Gastroesophageal sphincter (tissue), 3 donors: ENCODE data around the gene RPS5.

Experiments used
- EP300 ChIP-seq: sonication (generic); formaldehyde crosslinking; IDR thresholded peaks from one replicate; pipeline ENCODE4 v1.6.1; 2017; ENCODE audit warnings: antibody characterized with exemption, mild to moderate bottlenecking
- POLR2A ChIP-seq, 2 donors: fragments of 450-650 bp; IDR thresholded peaks; one replicate each; pipeline ENCODE4 v1.6.1; 2017; ENCODE audit warnings: antibody characterized with exemption in 2 of 2, mild to moderate bottlenecking in 2 of 2, moderate library complexity in 1 of 2
- POLR2AphosphoS5 ChIP-seq: sonication (generic); formaldehyde crosslinking; IDR thresholded peaks from one replicate; pipeline ENCODE4 v1.6.1; 2017; ENCODE audit warnings: antibody characterized with exemption
- TF ChIP-seq, protein P1 (sequence below), 4 experiments: fragments of 200-600 bp in 2 of 4; fragments of 450-650 bp in 2 of 4; sonication (generic) in 1 of 4; IDR thresholded peaks; one replicate each; pipeline ENCODE4 v1.5.1; 2017 to 2019; ENCODE audit warnings: antibody characterized with exemption in 4 of 4, mild to moderate bottlenecking in 2 of 4, moderate library complexity in 2 of 4

DNA sequence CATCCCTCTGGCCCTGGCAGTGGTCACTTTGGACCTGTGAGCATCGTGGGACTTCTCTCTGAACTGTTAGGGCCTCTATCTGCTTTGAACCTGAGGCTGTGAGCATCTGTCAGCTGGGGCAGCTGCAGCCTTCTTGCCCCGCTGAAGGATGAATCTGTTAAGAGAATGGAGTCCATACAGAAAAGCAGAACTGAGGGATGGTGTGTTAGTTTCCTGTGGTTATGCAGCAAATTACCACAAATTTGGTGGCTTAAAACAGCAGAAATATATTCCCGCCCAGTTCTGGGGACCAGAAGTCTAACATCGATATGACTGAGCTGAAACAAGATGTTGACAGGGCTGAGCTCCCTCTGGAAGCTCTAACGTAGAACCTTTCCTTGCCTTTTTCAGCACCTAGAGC, 22.9 kb upstream of the RPS5 start:
- TF ChIP-seq, protein P1, sequence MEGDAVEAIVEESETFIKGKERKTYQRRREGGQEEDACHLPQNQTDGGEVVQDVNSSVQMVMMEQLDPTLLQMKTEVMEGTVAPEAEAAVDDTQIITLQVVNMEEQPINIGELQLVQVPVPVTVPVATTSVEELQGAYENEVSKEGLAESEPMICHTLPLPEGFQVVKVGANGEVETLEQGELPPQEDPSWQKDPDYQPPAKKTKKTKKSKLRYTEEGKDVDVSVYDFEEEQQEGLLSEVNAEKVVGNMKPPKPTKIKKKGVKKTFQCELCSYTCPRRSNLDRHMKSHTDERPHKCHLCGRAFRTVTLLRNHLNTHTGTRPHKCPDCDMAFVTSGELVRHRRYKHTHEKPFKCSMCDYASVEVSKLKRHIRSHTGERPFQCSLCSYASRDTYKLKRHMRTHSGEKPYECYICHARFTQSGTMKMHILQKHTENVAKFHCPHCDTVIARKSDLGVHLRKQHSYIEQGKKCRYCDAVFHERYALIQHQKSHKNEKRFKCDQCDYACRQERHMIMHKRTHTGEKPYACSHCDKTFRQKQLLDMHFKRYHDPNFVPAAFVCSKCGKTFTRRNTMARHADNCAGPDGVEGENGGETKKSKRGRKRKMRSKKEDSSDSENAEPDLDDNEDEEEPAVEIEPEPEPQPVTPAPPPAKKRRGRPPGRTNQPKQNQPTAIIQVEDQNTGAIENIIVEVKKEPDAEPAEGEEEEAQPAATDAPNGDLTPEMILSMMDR (IDR thresholded peaks at IDR 0.05) = no peak
- no peak for TF ChIP-seq POLR2A (IDR thresholded peaks at IDR 0.05)
- TF ChIP-seq EP300 = no peak
- no peak for TF ChIP-seq POLR2AphosphoS5
